K562 (cell line): ENCODE measurements around the gene PTPN14. TPM values are rescaled to one million over a fixed set of nuclear protein-coding genes. Genes with fewer than 3 reads are reported as not detected.

Experiments
- AFF4 ChIP-seq: sonication (generic); formaldehyde crosslinking; IDR thresholded peaks from 2 replicates; pipeline ENCODE4 v1.8.0; 2023; ENCODE audit warnings: mild to moderate bottlenecking, missing genetic modification reagents
- ARID3A ChIP-seq: IDR thresholded peaks from 2 replicates; pipeline ENCODE4 v1.6.1; 2012; ENCODE audit warnings: low read depth, low read length, improper control_type of control experiment, borderline replicate concordance
- ATF1 ChIP-seq, 2 experiments: fragments of 450-650 bp in 1 of 2; IDR thresholded peaks; 2 replicates each; pipeline ENCODE4 v1.6.1; 2016; ENCODE audit warnings: missing compliant biosample characterization in 1 of 2, missing genetic modification characterization in 1 of 2
- BCLAF1 ChIP-seq, 2 experiments: fragments of 450-650 bp in 1 of 2; IDR thresholded peaks; 2 replicates each; pipeline ENCODE4 v1.6.1; 2011 to 2017; ENCODE audit warnings: low read depth in 2 of 2, antibody characterized with exemption in 1 of 2, borderline replicate concordance in 1 of 2, low read length in 1 of 2, mild to moderate bottlenecking in 1 of 2, mixed read lengths in 1 of 2; ENCODE audit not compliant: control insufficient read depth in 1 of 2
- CHAMP1 ChIP-seq: fragments of 450-650 bp; IDR thresholded peaks from 2 replicates; pipeline ENCODE4 v1.6.1; 2016; ENCODE audit warnings: mild to moderate bottlenecking
- ESRRA ChIP-seq: fragments of 450-650 bp; IDR thresholded peaks from 2 replicates; pipeline ENCODE4 v1.6.1; 2014; ENCODE audit warnings: low read depth, mild to moderate bottlenecking, moderate library complexity, borderline replicate concordance
- GTF2E2 ChIP-seq: fragments of 200-800 bp; sonication (Bioruptor generic); IDR thresholded peaks from 2 replicates; pipeline ENCODE4 v1.6.1; 2016; ENCODE audit warnings: missing genetic modification characterization, missing compliant biosample characterization
- HMBOX1 ChIP-seq: sonication (generic); IDR thresholded peaks from 2 replicates; pipeline ENCODE4 v1.6.1; 2016
- HNRNPL ChIP-seq: fragments of 200-400 bp; formaldehyde crosslinking; IDR thresholded peaks from 2 replicates; pipeline ENCODE4 v1.6.1; 2017; ENCODE audit warnings: low read depth, mild to moderate bottlenecking, low read length
- PYGO2 ChIP-seq: fragments of 450-650 bp; IDR thresholded peaks from 2 replicates; pipeline ENCODE4 v1.6.1; 2016; ENCODE audit warnings: mild to moderate bottlenecking, missing genetic modification characterization, moderate library complexity, missing compliant biosample characterization
- SMAD3 ChIP-seq: fragments of 450-650 bp; formaldehyde crosslinking; conservative IDR thresholded peaks from 2 replicates; pipeline ENCODE4 v1.4.0; 2020; ENCODE audit warnings: mild to moderate bottlenecking
- TCF3 ChIP-seq: sonication (generic); formaldehyde crosslinking; IDR thresholded peaks from 2 replicates; pipeline ENCODE4 v1.4.0; 2020; ENCODE audit warnings: mild to moderate bottlenecking, missing genetic modification reagents
- XRCC5 ChIP-seq: fragments of 200-400 bp; formaldehyde crosslinking; IDR thresholded peaks from 2 replicates; pipeline ENCODE4 v1.6.1; 2017; ENCODE audit warnings: low read depth, mild to moderate bottlenecking, low read length
- ZNF146 ChIP-seq: IDR thresholded peaks from one replicate; pipeline ENCODE4 v1.6.1; 2018; ENCODE audit warnings: missing compliant biosample characterization; ENCODE audit not compliant: unreplicated experiment
- ZNF184 ChIP-seq: sonication (generic); formaldehyde crosslinking; IDR thresholded peaks from 2 replicates; pipeline ENCODE4 v1.5.0; 2020; ENCODE audit warnings: missing genetic modification reagents
- ZNF24 ChIP-seq: fragments of 450-650 bp; IDR thresholded peaks from 2 replicates; pipeline ENCODE4 v1.6.1; 2016
- polyA plus RNA-seq, 8 experiments: library from polyadenylated mRNA; depleted of rRNA in 4 of 8; stranded (reverse) in 5 of 8; unstranded in 3 of 8; fragments of >200 nt; fragmentation: Nextera tagmentation in 2 of 8; fragmentation: Illumina TruSeq in 1 of 8; extraction: Ambion mirVana in 2 of 8; extraction: Trizol in 1 of 8; gene quantifications; 2 replicates each; pipeline versions ENCODE4 v1.2.1 to v1.2.3, GENCODE V29; 2011 to 2014; ENCODE audit warnings: inconsistent platforms in 1 of 8, missing spikeins in 1 of 8
- total RNA-seq, 7 experiments: library from RNA; depleted of rRNA in 6 of 7; stranded (reverse); fragments of >200 nt in 6 of 7; fragmentation: Illumina TruSeq in 2 of 7; extraction: Trizol in 2 of 7; gene quantifications; 2 replicates each; pipeline versions ENCODE4 v1.2.1 to v1.2.3, GENCODE V29; 2011 to 2021; ENCODE audit warnings: low replicate concordance in 1 of 7

Gene PTPN14
- total and polyA plus RNA-seq, 9 of the 15 experiments (the other 6 are each of a cell fraction or from before 2014, with no cell fraction given) = 0.01 to 0.29 (median 0.04) TPM; not detected in 6

- TF ChIP-seq SMAD3 = no peak
- TF ChIP-seq ZNF24 = no peak
- no peak for TF ChIP-seq ARID3A
- TF ChIP-seq PYGO2 (tag) = no peak
- no peak for TF ChIP-seq HNRNPL
- TF ChIP-seq XRCC5 = no peak
- TF ChIP-seq CHAMP1 = no peak
- TF ChIP-seq ZNF146 = no peak
- peak; percentile 88 for TF ChIP-seq TCF3 (CRISPR knock-in tag)
- TF ChIP-seq ESRRA = no peak
- TF ChIP-seq ZNF184 (CRISPR knock-in tag) = no peak
- no peak for TF ChIP-seq GTF2E2 (tag)
- no peak for TF ChIP-seq ATF1 (CRISPR knock-in tag; IDR thresholded peaks at IDR 0.05)
- no peak for TF ChIP-seq ATF1 (tag; IDR thresholded peaks at IDR 0.05)
- TF ChIP-seq AFF4 = no peak
- TF ChIP-seq HMBOX1 = peak; percentile 30; the same call in 1 of the 2 replicates
- TF ChIP-seq BCLAF1 (IDR thresholded peaks at IDR 0.05; ENCODE audit: borderline replicate concordance in 1 of 2, control insufficient read depth in 1 of 2, low read depth in 2 of 2, low read length in 1 of 2) = no peak
These were observed 225.0 kb downstream of the PTPN14 start (continued) for GRCh38 chr1:214326406-214326805.
